T-helper 9 cell (primary cell): Measurements from ENCODE around the gene GBF1.

ENCODE experiments used
- DNase-seq: peaks from one replicate; pipeline ENCODE4 v3.0.0-alpha.2; 2020

Gene GBF1

DNA sequence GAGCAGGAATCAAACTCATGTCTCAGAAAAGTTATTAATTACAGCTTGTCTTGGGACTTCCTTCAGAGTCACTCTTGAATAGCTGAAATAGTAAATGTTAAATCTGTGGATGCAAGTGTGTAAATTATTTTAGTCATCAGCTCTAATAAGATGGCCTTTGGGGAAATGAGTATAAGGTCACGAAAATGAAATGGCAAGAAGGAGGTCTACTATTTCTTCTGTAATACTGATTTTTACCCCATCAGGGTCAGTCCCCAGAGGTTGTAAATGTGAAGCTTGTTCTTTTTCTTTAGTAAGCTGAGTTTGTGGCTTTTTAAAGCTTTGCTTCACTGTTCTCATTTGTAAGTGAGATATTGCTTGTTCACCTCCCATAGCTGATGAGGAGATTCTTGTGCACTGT, 63.9 kb downstream of the GBF1 start:
- no peak for DNase-seq

DNA sequence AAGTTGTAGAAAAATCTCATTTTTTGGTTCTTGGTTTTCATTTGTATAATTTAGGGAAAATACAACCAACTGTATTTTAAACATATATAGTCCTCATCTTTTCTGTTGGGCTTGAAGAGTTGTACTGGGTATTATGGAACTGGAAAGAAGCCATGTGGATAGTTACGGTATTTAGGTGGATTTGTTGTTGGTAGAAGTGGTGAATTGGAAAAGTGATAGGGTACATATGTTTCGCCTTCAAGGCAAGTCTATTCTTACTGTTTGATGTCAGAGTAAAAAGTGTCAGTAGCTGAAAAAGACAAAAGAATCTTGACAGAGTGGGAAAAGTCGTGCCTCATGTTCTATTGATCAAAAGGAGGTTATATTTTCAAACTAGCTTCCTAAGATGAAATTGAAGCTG, 64.6 kb downstream of the GBF1 start:
- DNase-seq: no peak

GRCh38 chr10:102310361-102311024, 65.2 kb downstream of the GBF1 start:
- no peak for DNase-seq

- no peak for DNase-seq
These were observed 65.7 kb downstream of the GBF1 start for GRCh38 chr10:102311025-102311420.

- DNase-seq: no peak
These were observed 67.4 kb downstream of the GBF1 start for GRCh38 chr10:102312683-102313082.

- DNase-seq: no peak
These were observed 68.0 kb downstream of the GBF1 start for GRCh38 chr10:102313221-102313896.

- DNase-seq: no peak
These were observed 69.5 kb downstream of the GBF1 start for GRCh38 chr10:102314801-102315200.

DNA sequence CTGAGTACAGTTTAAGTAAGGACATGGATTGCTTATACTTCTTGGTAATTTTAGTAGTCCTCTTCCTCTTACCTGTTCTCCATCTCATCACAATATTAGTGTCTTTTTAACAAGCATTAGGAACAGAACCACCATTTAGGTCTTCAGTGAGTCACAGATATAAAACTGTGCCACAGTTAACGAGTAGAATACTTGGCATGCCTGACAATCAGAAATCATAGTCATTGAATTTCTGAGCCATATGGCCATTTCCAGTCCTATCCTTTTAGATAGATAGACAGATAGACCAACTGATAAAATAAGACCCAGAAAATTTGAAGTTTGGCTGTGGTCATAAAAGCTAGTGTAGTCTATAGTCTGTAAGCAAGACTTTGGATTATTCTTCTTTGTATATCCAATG, 71.1 kb downstream of the GBF1 start:
- DNase-seq: no peak

GRCh38 chr10:102322914-102323313, 77.6 kb downstream of the GBF1 start:
- DNase-seq: peak; percentile 14

- no peak for DNase-seq
These were observed 78.7 kb downstream of the GBF1 start for GRCh38 chr10:102324061-102324460.

GRCh38 chr10:102326031-102326430, 80.7 kb downstream of the GBF1 start:
- no peak for DNase-seq

DNA sequence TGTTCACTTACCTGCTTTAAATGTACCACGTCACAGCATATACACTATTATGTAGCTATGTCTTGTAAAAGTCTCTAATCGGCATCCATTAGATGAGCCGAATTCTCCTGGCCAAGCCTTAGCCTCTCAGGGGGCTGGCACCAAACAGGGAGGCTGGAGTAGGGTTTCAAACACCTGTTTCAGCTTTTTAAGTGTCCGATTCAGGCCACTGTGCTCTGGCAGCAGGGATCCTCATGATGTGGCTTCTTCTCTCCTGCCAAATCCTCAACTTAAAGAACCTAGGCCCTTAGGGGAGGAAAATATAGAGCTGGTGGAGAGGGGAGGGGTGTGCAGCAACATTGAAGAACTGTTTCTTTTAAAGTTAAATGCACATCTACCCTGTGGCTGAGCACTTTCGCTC, 81.7 kb downstream of the GBF1 start:
- no peak for DNase-seq

DNA sequence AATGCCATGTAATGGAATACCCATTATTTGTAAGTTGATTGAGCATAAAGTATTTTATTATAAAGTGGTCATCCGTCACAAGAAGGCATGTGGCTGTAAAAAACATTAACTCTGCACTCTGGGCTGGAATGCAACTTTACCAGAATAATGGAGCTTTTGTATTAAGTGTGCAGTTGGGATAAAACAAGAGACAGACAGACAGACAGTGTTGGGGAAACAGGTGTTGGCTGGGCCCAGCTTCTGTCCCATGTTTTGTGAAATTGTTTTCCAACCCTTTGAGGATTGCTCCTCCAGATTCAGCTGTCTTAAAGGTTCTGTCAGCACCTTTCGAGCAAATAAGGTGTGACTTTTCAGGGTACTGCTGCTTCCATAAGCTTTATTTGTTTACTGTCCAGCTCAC, 82.3 kb downstream of the GBF1 start:
- DNase-seq: no peak

DNA sequence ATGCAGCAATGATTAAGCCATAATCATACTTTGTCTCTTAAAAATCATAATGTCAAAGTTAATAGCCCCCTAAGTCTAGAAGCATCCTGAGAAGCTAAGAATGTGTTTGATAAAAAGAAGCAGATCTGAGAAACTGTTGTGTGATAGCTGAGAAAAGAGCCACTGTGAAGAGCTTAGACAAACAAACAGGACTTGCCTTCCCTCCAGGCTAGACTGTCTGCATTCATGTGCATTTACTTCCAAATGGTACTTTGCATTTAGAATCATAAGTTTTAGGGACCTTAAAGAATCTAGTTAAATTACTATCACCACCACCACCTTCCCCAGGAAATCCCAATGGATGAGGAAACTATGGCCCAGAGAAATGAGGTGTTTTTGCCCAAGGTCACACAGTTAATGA, 87.4 kb downstream of the GBF1 start:
- DNase-seq: no peak

DNA sequence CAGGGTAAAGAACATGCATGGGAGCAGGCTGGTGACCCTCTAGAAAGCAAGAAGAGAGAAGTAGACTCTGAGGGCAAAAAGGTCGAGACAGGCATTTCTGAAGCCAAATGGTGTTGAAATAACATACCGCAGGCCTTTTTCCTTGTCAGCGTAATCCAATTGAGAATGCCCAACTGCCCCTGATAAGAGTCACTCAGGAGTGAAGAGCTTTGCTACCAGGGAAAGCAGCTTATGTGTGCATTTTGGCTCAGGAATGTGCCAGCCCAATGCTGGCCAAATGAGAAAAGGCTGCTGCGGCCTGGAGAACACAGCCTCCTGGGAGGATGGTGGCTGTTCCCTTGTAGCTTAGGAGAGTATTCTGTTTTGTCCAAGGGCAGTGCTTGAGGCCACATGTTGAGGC, 88.8 kb downstream of the GBF1 start:
- DNase-seq: no peak

- DNase-seq: no peak
These were observed 89.9 kb downstream of the GBF1 start for GRCh38 chr10:102335184-102335583.

- no peak for DNase-seq
These were observed 95.8 kb downstream of the GBF1 start for GRCh38 chr10:102341038-102341688.

DNA sequence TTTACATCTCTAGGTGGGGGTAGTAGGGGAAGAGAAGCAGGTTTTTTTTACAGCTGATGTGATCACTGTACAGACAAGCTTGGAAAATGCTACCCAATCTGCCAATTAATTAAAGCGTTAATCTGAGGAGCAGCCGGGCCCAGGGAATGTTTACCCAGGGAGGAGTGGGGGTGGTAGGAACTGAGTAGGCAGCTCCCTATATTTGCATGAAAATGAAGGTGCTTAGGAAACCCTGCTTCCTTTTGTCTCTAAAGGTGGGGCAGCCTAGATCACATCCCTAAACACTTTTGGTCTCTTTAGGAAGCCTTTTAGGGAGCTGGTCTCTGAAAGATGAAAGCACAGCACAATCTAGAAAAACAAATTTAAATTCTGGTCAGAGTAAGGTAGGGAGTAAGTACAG, 97.1 kb downstream of the GBF1 start:
- no peak for DNase-seq

DNA sequence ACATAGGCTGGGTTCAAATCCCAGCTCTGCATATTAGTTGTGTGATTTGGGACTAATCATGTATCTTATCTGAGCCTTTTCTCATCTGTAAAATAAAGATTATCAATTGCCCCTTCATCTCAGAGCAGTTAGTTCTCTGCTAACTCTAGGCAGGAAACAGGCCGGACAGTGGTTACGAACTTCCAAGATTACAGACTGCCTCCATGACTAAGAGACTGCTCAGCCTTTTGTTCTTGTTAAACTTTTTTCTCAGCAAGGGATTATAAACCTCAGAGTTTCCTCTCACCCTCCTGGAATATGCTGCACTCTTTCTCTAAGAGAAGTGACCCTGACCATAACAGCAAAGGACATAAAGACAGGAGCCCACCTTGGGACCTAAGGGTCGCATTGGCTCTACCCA, 97.6 kb downstream of the GBF1 start:
- DNase-seq: no peak

DNA sequence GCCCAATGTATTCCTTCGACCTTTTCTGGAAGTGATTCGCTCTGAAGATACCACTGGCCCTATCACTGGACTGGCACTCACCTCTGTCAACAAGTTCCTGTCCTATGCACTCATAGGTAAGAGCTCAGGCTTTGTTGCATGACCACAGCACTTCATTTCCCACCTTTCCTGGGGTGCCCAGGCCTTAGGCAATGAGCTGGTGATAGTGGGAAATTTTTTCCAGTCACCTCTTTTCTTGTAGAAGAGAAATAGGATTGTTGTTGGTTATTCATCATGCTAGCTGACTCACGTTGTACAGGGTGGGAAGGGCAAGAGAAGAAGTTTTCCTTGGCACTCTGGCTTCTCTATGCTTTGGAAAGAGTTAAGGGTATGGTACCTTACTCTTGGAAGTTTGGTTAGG, 98.7 kb downstream of the GBF1 start:
- no peak for DNase-seq

DNA sequence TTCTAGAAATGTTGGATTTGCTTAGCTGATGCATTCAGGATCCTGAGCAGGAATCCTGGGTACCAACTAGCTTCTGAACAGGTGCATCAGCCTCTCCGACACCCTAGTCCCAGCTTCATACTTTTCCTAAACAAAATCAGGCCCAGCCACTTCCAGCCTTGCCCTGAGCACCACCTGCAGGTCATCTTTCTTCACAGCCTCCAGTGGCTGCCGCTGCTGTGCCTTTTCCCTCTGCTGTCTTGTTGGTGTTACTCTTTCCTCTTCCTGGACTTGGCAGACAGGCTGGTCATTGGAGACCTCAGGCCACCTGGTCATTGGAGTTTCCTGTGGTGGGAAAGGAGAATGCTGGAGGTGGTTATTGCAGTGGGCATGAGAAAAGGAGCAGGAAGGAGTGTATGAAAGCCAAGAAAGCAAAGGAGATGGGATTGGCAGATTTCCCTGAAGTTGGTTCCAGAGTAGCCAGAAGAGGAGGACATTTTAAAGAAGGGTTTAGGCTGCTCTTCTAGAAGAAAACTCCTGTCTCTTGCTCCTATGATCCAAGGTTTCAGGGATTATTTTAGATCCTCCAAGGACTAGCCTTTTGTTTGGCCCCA, 102.0 kb downstream of the GBF1 start:
- DNase-seq: no peak

DNA sequence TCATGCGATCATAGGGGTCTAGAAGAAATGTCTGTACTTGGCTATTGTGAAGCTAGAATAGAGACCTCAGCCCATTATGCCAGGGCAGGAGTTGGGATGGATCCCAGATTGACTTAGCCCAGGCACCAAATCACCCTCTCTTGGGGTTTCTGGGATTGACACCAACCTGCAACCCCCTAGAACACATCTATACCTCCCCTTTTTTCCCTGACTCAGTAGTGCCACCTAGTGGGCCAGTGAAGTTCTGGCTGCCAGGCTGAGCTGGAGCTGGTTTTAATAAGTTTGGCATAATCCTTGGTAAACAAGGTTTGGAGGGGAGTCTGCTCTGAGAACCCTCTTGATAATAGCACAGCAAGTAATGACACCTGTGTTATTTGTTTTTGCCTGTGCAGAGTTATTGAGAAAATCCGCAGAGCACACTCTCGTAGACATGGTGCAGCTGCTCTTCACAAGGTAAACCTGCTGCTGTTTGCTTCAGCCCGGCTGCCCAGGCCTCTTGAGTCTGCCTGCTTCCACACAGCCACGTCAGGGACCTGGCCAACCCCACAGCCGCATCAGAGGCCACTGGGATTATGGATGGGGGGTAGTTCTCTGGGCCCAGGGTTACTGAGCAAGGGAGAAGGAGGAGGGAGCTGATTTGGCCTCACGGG, 106.9 kb downstream of the GBF1 start:
- DNase-seq: peak; percentile 73

- no peak for DNase-seq
These were observed 109.1 kb downstream of the GBF1 start for GRCh38 chr10:102354451-102354850.
